Measurements from ENCODE around the gene C5. TPM values are rescaled to one million over a fixed set of nuclear protein-coding genes. Genes with fewer than 3 reads are reported as not detected.

Gene C5
- total RNA-seq, 1 experiment from 2014 or later = 0.74 TPM

DNA sequence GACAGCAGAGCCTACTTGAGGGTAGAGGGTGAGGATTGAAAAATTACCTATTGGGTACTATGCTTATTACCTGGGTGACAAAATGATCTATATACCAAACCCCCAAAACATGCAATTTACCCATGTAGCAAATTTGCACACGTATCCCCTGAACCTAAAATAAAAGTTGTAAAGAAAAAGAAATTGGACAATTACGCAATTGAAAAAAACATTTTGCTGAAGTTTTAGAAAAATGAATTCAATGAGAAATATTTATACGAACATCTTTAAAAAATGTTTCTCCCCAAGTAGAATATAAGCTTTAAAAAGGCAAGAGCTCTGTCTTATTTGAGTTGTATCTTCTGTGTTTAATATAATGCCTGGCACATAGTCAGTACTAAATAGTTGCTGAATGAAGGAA is 93.2 kb downstream of the C5 start:
- no peaks in the 10 kb centered on the region for H3K36me3 Mint-ChIP-seq (ENCODE audit: insufficient read depth in 1 of 3, low read depth in 3 of 3)
- Histone ChIP-seq H2BK12ac (ENCODE audit: insufficient read length, low read depth, low read length) (no peak overlapping the region), H3K27ac (ENCODE audit: insufficient read length, low read depth, low read length) (no peak overlapping the region), H3K9me3 (ENCODE audit: control insufficient read depth, low read depth, low read length) (no peaks in the 10 kb centered on the region), H4K91ac (ENCODE audit: insufficient read length, low read depth, low read length) (no peak overlapping the region), H2BK15ac (ENCODE audit: low read depth, low read length) (no peak overlapping the region), H3K9ac (ENCODE audit: extremely low read depth, insufficient read length, low read length) (no peak overlapping the region), H4K20me1 (ENCODE audit: control insufficient read depth, insufficient read depth, insufficient read length) (no peaks in the 10 kb centered on the region), H3K14ac (ENCODE audit: insufficient read depth, low read length) (no peak overlapping the region), H2BK120ac (ENCODE audit: low read depth, low read length, poor library complexity, severe bottlenecking) (no peak overlapping the region), H3T11ph (ENCODE audit: low read length) (no peak overlapping the region), H3K23me2 (ENCODE audit: insufficient read length, low read depth, low read length, poor library complexity, severe bottlenecking) (no peaks in the 10 kb centered on the region), H2BK20ac (ENCODE audit: low read depth, low read length, poor library complexity, severe bottlenecking) (no peak overlapping the region), H2AFZ (ENCODE audit: low read length) (no peak overlapping the region), H3K79me1 (ENCODE audit: insufficient read depth, low read depth, low read length, poor library complexity, severe bottlenecking) (no peaks in the 10 kb centered on the region), H4K8ac (replicated peaks; ENCODE audit: insufficient read length, low read depth, low read length) (no peak overlapping the region), H3K27me3 (ENCODE audit: insufficient read depth, low read length) (no peaks in the 10 kb centered on the region), H3K23ac (ENCODE audit: insufficient read length, low read depth, low read length) (no peak overlapping the region), H3K4me1 (ENCODE audit: insufficient read depth, low read length) (0 out of 2 replicates have a peak, but pooled peaks cover 4% of the 10 kb centered on the region), H3K18ac (ENCODE audit: insufficient read length, low read depth, low read length) (no peak overlapping the region), H3K4ac (ENCODE audit: low read depth, low read length) (no peak overlapping the region), H3K56ac (ENCODE audit: insufficient read length, low read depth, low read length) (no peak overlapping the region), H2AK5ac (ENCODE audit: insufficient read length, low read length) (no peak overlapping the region), H3K79me2 (ENCODE audit: insufficient read depth, low read length) (no peaks in the 10 kb centered on the region), H4K5ac (ENCODE audit: insufficient read length, low read depth, low read length) (no peak overlapping the region), H2BK5ac (ENCODE audit: insufficient read length, low read length) (no peak overlapping the region), H3K4me2 (ENCODE audit: insufficient read depth, insufficient read length, low read length) (no peak overlapping the region)
- H3K27ac Mint-ChIP-seq = no peak overlapping the region; a peak in 1 of 7 replicates
- H3K4me3 Mint-ChIP-seq = no peak overlapping the region
- DNase-seq = no peak
- no peaks in the 10 kb centered on the region for H3K9me3 Mint-ChIP-seq
- WGBS (ENCODE audit: extremely low coverage, insufficient read length, low lambda C conversion rate) = no CpG with 5 or more reads among the region's 3 CpGs
- peaks cover 1% of the 10 kb centered on the region for H3K27me3 Mint-ChIP-seq (ENCODE audit: low read depth)
- peaks cover 0 to 3% of the 10 kb centered on the region in 2 experiments; a peak in 1 of 4 replicates for H3K4me1 Mint-ChIP-seq
- TF ChIP-seq CTCF (conservative IDR thresholded peaks at IDR 0.05) = no peak

Data from H9 (cell line).